GM18951 (cell line): ENCODE data around the gene TMOD3.

Source experiments
- POLR2A ChIP-seq: IDR thresholded peaks from 4 replicates; pipeline ENCODE4 v1.6.1; 2011; ENCODE audit warnings: mild to moderate bottlenecking; ENCODE audit not compliant: insufficient read length, insufficient read depth; ENCODE audit errors: extremely low read depth
- in situ Hi-C: fragments of 300-500 bp; cut with MboI; formaldehyde crosslinking; loops from one replicate; pipeline ENCODE4 v1.12.0; 2022; ENCODE audit warnings: low sequenced_read_pairs, mixed read lengths, inconsistent platforms; ENCODE audit not compliant: unreplicated experiment

The TMOD3 gene

GRCh38 chr15:51924156-51925068 lies 95.0 kb downstream of the TMOD3 start:
- TF ChIP-seq POLR2A: no peak
- in situ Hi-C loops: no loop called here

- no peak for TF ChIP-seq POLR2A
- in situ Hi-C loops: no loop called here
Measured at GRCh38 chr15:51926809-51927208, 97.4 kb downstream of the TMOD3 start.

- in situ Hi-C loops: no loop called here
- TF ChIP-seq POLR2A: no peak
Measured at GRCh38 chr15:51931016-51931415, 101.6 kb downstream of the TMOD3 start.

DNA sequence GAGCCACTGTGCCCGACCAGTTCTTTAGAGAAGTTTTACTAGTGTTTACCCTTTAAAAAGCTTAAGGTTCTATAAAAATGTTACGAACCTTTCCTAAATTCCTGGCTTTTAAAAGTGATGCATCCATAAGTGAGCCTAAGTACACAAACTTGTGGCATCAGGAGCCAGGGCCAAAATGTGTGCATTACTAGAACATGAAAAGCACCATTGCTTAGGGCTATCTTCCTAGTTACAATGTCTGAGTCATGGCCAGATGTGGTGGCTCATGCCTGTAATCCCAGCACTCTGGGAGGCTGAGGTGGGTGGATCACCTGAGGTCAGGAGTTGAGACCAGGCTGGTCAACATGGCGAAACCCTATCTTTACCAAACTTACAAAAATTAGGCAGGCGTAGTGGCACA lies 102.2 kb downstream of the TMOD3 start:
- in situ Hi-C loops: no loop called here
- TF ChIP-seq POLR2A: no peak

DNA sequence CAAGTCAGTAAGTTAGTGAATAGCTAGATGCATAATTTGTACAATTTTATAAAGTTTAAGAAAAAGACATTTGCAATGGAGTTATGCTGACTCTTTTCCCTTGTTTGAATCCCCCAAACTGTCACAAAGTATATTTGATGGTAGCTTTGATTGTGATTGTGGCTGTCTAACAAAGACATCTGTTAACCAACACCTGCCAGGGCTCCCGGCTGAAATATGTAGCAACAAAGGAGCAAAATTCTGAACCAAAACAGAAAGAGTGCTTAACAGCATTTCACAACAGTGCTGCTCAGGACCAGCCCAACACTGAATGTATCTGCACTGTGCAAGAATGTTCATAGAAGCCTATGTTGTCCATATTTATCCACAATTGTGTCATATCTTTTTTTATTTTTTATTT lies 102.7 kb downstream of the TMOD3 start:
- TF ChIP-seq POLR2A: no peak
- in situ Hi-C loops: no loop called here

DNA sequence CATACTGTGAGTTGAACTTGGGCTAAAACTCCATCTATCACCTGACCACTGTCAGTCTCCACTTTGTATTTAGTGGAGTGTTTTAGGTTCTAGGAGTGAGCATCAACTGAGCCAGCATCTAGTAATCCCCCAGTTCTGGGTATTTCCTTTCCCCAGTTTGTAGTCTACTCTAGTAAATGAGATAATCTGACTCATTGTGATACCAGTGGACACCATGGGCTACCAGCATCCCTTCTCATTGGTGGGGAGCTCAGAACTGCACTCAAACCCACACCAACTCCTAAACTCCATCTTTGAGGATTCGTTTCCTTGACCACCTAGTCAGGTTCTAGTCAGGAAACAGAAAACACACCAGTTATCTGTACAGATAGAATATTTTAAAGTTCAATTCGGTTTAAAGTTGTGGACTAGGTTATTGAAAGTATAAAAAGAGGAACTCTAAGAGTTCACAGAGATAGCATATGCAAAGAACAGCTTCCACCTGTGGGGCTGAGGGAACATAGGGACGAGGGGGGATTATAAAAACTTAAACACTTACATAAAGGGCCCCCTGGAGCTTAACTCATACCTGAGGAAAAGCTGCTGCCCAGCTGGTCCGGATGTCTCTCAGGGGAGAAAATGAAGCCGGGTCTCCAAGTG lies 106.1 kb downstream of the TMOD3 start:
- no peak for TF ChIP-seq POLR2A
- in situ Hi-C loops: no loop called here

DNA sequence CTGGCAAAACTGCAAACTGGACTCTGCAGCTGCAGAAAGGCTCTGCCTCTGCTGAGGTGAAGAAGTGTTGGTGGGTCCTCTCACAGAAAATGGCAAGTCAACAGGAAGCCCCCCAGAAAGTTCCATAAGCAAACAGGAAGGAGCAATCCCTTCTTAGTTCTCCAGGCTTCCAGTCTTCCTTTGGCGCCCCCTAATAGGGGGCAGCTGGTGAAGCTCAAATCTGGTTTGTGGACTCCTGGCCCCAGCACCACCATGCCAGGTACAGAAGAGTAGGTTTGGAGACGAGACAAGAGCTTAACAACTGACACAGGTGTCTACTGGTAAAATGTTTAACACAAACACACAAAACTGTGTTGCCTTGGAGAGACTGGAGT lies 106.6 kb downstream of the TMOD3 start:
- in situ Hi-C loops: no loop called here
- TF ChIP-seq POLR2A: no peak

DNA sequence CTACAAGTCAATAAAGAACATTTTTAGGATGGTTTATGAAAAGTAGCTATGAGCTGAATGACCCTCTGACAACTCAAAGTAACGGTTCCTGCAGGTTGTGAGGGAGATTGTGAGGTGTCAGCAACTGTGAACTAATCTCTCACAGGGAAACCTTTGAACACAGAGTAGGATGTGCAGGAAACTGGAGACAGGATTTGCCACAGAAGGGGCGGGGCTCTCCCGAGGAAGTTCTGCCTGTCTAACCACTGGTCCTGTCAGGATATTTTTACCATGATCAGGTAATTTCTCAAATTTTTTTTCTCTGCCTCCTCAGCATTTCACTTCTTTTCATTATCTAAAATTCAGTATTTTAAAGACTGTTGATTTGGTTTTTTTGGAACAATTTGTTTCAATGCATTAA lies 108.8 kb downstream of the TMOD3 start:
- TF ChIP-seq POLR2A: no peak
- in situ Hi-C loops: no loop called here

GRCh38 chr15:51939216-51939615 lies 109.8 kb downstream of the TMOD3 start:
- in situ Hi-C loops: no loop called here
- no peak for TF ChIP-seq POLR2A

DNA sequence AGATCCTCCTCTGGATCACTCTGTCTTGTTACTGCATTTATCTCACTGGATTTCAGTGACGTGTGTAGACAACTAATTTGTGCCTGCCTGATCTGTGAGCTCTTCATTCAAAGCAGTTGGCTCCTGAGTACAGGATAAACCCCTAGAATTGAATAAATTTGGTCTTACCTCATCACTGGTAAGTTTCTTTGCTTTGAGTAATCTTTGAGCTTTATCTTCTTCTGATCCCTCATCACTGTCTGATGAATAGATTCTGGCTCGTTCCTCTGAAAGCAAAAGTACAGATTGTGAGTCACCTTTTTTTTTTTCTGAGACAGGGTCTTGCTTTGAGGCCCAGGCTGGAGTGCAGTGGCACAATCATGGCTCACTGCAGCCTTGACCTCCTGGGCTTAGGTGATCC lies 117.7 kb downstream of the TMOD3 start:
- no peak for TF ChIP-seq POLR2A
- in situ Hi-C loops: no loop called here

GRCh38 chr15:51952805-51953204 lies 123.4 kb downstream of the TMOD3 start:
- TF ChIP-seq POLR2A: no peak

GRCh38 chr15:51955504-51955903 lies 126.1 kb downstream of the TMOD3 start:
- in situ Hi-C loops: no loop called here
- no peak for TF ChIP-seq POLR2A

More at GRCh38 chr15:51952805-51953204, 123.4 kb downstream of the TMOD3 start:
- in situ Hi-C loops: no loop called here
